Activated CD4-positive, CD25-positive, alpha-beta regulatory T cell treated with anti-CD3 and anti-CD28 coated beads, Interleukin-2, amount 50 U/mL, for 72 hours (primary cell): ENCODE results near the gene RAD23B.

Experiments used
- DNase-seq: peaks from one replicate; pipeline ENCODE4 v3.0.0; 2021

RAD23B gene

DNA sequence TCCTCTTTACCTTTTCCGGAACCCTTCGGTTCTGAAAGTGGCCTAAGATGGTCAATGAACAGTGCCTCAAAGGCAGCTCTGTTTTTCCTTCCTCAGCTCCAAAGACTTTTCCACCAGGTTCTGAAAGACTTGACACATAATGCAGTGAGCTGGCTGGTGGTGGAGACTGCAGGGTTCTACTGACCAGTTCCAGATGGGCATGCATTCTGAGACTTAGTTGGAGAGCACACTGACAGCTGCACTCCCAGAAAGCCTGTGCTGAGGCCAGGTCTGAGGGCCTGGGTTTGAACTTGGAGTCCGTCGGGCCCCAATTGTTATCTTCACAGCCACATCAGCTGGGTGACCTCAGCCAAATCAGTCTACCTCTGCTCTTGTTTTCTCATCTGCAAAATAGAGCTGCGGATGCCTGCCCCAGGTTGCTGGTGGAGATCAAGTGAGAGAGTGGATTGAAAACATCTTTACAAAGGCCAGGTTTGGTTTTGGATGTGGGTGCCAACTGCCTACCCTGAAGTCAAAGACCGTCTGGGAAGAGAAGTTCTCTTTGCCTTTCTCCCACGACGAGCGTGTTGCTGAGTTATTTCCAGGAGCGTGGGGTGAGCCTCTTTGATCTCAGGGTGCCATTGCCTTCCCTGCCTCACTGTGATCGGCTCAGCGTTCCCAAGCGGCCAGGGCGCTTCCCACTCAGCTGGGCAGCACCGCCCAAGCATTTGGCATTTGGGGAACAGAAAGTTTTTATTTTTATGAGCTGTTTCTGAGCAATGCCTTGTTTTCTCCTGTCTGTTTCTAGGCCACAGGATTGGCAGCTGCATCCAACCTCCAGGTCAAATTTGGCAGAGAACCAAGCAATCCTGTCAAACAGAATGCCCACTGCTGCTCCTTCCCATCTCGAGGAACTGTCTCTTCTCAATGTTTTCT, 54.9 kb downstream of the RAD23B start:
- DNase-seq: no peak

- DNase-seq: no peak
Measured at GRCh38 chr9:107338911-107339659, 56.0 kb downstream of the RAD23B start.

GRCh38 chr9:107340920-107341632, 58.0 kb downstream of the RAD23B start:
- DNase-seq: peak; percentile 81

DNA sequence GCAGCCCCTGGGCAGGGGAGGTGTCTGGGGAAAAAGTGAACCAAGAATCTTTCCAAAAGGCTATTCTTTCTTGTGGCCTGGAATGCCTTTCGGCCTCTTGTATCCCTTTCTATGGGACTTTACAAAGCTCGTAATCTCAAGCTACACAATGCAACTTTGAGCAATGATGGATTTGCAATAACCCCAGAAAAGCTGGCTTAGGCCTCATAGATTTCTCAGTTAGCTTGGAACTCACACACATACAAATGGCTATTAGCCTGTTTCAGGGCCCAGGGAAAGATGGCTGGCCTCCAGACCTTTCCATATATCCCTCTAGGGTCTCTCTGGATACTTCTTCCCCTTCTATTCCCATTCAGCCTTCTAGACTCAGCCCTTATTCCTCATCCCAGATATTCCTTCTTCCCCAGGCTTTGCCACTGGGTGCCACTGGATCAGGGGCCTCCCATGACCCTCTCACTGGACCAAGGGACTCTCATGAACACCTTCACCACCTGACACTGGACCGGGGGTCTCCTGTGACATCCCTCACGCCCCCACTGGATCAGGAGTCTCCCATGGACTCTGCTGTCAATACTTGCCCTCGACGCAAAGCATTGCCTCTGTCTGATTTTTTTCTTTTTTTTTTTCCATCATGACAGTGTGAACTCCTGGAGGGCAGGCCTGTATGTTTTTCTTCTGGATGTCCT, 59.5 kb downstream of the RAD23B start:
- no peak for DNase-seq

DNA sequence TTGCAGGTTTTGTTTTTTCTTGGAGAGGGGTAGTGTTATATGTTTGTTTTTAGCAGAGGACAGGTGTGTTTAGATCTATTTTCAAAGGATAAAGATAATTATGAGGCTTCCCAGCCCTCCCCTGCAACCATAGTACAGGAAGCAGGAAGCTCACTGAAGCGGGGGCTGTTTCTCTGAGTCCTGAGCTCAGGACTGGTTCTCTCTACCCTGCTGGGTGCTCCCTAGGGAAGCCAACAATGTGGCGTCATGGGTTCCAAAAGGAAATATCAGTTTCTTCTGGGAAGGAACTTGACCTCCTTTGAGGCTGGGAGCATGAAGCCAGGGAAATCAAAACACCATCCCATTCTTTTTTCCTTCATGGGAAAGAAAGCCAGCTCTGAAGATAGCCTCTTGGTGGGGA, 62.2 kb downstream of the RAD23B start:
- no peak for DNase-seq

DNA sequence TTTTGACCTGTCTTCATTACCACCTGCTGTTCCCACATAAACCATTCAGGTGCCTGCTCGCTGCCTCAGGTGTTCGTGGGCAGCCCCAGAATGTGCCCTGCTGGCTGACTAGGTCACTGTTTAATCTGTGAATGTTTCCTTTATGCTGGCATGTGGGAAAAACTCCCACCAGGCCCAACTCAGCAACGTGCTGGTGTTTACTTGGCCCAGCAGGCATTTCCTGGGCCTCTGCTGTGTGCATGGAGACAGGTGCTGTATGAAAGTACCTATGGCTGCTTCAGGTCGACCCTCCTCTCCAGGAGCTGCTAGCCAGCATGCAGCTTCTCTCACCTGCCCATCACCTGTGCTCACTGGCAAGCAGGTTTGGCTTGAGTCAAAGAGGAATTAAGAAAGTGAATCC, 65.8 kb downstream of the RAD23B start:
- DNase-seq: no peak

GRCh38 chr9:107350443-107350842, 67.4 kb downstream of the RAD23B start:
- no peak for DNase-seq

GRCh38 chr9:107351382-107352045, 68.4 kb downstream of the RAD23B start:
- no peak for DNase-seq

GRCh38 chr9:107355394-107355793, 72.3 kb downstream of the RAD23B start:
- no peak for DNase-seq

- no peak for DNase-seq
Measured at GRCh38 chr9:107358986-107359385, 75.9 kb downstream of the RAD23B start.

DNA sequence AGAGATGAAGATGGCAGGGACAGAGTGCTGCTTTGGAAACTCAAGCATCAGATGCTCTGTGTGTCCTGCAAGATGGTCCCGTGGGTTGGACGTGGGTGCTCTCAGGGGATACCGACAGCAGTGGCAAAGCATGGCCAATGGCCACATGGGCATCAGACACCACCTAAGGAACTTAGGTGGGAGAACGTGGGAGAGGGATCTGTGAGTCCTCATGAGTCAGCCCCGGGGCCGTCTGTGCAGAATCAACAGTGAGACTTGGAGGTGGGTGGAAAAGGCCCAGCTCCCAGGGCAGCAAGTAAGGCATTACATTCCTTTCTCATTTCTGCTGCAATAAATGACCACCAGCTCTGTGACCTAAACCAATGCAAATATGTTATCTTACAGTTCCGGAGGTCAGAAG, 77.0 kb downstream of the RAD23B start:
- no peak for DNase-seq

DNA sequence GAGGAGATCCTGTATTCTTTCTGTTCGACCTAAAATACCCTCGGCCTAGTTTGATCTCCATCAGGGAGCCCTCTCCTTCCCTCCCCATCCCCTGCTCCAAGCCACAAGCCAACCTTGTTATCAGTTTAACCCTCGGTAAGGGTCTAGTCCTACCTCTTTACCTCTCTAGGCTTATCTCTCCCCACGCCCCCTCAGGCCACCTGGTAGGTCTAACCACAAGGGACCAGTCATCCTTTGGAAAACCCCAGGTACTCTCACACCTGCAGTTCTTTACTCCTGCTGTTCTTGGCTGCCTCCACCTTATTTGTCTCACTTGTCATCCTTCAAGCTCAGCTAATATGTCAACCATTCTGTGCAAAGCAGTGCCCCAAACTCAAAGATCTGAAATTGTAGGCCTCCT, 78.7 kb downstream of the RAD23B start:
- no peak for DNase-seq

DNA sequence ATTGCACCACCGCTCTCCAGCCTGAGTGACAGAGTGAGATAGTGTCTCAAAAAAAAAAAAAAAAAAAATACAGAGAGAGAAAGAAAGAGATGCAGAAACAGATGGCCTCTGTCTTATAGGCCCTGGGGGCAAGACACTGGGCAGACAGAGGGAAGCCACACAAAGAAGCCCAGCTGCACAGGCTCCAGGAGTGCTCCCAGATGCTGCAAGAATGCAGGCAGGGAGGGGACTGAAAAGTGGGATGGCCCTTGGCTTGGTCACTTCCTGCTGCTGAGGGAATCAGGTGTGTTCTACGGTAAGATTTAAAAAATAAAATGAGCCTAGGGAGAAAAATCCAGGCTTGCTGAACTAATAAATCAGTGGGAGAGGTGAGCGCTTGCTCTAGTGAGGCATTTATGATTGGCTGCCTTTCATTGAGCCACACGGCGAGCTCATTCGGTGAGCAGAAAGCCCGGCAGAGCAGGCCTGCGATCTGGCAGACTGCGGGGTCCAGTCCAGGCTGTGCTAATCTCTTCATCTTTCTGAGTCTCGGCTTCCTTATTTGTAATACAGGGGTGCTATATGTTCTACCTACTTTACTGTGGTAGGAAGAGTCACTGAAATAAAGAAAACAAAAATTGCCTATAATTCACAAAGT, 80.6 kb downstream of the RAD23B start:
- no peak for DNase-seq

- no peak for DNase-seq
Measured at GRCh38 chr9:107367727-107368502, 84.8 kb downstream of the RAD23B start.

DNA sequence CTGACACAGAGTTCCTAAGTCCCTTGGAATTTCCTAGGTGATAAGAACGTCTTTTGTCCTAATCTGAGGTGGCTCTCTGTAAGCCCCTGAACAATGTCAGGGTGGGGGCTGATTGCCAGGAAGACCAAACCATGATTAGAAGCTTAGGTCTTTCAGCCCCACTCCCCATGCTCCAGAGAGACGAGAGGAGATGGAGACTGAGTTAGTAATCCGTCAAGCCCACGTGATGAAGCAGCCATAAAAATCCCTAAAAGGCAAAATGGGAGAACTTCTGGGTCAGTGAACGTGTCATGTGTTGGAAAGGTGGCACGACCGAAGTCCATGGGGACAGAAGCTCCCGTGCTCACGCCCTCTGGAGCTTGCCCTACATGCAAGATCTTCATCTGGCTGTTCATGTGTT, 85.6 kb downstream of the RAD23B start:
- DNase-seq: no peak

DNA sequence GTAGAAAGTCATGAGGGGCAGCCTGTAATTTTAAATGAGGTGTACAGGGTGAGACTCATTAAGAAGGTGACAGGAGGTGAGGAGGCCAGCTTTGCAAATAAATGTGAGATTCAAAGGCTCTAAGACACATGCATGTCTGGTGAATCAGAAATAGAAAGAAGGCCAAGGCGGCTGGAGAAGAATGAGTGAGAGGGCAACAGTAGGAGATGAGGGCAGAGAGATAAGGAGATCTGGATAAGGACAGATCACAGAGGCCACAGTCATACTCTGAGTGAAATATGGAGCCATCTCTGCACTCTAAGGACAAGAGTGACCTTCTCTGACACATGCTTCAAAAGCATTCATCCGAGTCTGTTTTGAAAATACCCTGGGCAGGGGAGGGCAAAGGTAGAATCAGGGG, 90.7 kb downstream of the RAD23B start:
- DNase-seq: no peak

GRCh38 chr9:107375001-107375400, 91.9 kb downstream of the RAD23B start:
- DNase-seq: no peak

DNA sequence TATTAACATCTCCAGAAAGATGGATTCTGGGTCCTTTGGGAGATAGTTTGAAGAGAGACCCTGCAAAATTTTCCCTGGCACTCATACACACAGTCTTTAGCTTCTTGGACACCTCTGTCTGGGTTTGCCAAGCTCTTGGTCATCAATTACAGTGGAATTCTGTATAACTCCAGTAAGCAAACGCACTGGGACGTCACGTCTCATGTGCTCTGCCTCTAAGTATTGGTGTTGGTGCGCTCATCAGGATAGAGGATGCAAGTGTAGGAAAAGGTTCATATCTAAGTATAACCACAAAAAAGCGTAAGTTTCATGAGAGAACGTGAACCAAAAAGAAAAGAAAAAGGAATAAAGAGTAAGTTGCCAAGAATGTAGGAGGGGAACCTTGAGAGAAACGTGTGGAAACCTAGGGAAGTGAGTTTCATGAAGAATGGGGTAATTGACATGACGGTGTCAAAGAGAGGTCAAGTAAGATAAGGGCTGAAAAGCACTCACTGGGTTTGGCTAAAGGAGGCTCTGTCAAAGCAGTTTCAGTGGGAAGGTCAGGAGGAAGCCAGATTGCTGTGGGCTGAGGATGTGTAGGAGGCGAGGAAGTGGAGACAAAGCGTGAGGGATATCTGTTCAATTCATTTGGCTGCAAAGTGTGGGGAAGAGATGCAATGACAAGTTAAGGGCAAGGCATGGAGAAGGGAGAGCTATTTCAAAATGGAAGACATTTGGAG, 92.7 kb downstream of the RAD23B start:
- no peak for DNase-seq

DNA sequence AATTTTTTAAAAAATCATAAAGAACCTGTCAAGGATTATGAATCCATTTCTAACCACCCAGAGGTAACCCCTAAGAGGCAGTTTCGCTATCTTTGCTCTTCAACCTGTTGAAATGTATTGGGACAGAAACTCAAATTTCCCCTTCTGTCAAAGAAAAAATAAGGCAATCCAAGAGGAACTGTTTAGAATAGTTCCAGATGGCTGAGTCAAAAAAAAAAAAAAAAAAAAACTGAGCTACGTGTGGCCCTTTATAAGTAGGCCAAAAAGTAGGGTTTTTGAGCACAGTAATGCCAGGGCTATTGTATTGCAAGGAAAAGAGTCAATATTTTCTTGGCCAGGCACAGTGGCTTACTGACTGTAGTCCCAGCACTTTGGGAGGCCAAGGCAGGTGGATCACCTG, 94.9 kb downstream of the RAD23B start:
- DNase-seq: no peak
